ENCODE data around the gene NCKAP5. TPM values are rescaled to one million over a fixed set of nuclear protein-coding genes. Genes with fewer than 3 reads are reported as not detected.

The NCKAP5 gene
- total RNA-seq, 2 donors from 2014 or later, result 2.0 to 7.1 TPM

DNA sequence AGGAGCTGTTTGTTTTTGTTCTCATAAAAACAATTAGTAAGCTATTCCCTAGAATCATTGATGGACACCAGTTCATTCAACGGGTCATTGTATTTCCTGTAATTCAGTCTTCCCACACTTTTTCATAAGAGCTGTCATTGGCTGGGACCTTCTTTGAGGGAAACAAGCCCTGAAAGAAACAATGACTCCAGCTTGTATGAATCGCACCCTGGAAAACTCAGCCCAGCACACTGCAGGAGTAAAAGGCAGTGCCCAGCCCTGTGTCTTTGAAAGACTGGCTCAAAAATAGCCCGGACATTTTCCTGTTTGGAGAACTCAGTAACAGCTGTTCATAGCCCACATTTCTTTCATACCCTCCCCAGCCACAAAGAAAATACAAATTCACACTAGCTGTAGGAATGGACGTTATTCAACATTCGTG is 81.5 kb downstream of the NCKAP5 start:
- no peak for DNase-seq (ENCODE audit: low spot score)
- intact Hi-C loops (cut with DNase I), result no loop called here
- H3K27ac ChIP-seq, result no peak overlapping the region
- no peaks in the 10 kb centered on the region for H3K9me3 ChIP-seq
- 72% methylated on average over 5 of the region's 5 CpGs for WGBS
- no peaks in the 10 kb centered on the region for H3K27me3 ChIP-seq (replicated peaks; ENCODE audit: insufficient read depth)
- TF ChIP-seq POLR2A (IDR thresholded peaks at IDR 0.05), result no peak
- TF ChIP-seq POLR2AphosphoS5 (IDR thresholded peaks at IDR 0.05), result no peak
- TF ChIP-seq, protein P1, sequence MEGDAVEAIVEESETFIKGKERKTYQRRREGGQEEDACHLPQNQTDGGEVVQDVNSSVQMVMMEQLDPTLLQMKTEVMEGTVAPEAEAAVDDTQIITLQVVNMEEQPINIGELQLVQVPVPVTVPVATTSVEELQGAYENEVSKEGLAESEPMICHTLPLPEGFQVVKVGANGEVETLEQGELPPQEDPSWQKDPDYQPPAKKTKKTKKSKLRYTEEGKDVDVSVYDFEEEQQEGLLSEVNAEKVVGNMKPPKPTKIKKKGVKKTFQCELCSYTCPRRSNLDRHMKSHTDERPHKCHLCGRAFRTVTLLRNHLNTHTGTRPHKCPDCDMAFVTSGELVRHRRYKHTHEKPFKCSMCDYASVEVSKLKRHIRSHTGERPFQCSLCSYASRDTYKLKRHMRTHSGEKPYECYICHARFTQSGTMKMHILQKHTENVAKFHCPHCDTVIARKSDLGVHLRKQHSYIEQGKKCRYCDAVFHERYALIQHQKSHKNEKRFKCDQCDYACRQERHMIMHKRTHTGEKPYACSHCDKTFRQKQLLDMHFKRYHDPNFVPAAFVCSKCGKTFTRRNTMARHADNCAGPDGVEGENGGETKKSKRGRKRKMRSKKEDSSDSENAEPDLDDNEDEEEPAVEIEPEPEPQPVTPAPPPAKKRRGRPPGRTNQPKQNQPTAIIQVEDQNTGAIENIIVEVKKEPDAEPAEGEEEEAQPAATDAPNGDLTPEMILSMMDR (IDR thresholded peaks at IDR 0.05), result no peak
- no peak overlapping the region for H3K4me3 ChIP-seq
- H3K4me1 ChIP-seq (replicated peaks), result no peaks in the 10 kb centered on the region
- H3K36me3 ChIP-seq, result no peaks in the 10 kb centered on the region

DNA sequence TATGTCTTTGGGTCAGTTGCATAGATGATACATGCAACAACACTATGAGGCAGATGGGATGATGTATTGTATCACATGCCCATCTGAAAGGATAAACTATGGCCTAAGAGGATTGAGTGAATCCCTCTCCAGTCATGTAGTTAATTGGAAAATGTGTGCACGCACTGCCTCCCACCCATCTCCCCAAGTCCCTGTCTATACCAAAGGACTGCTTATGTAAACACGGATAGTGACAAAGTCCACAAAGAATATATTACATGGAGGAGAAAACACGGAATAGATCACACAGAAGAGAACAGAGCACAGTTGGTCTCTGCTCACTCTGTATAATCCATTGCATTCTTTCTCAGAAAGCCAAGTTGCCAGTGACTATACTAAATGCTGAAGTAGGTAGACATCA is 82.4 kb downstream of the NCKAP5 start:
- no peaks in the 10 kb centered on the region for H3K9me3 ChIP-seq
- no peak overlapping the region for H3K27ac ChIP-seq
- H3K36me3 ChIP-seq, result no peaks in the 10 kb centered on the region
- intact Hi-C loops (cut with DNase I), result no loop called here
- H3K4me3 ChIP-seq, result no peak overlapping the region
- DNase-seq (ENCODE audit: low spot score), result no peak
- TF ChIP-seq POLR2A (IDR thresholded peaks at IDR 0.05) (no peak), POLR2AphosphoS5 (IDR thresholded peaks at IDR 0.05) (no peak)
- TF ChIP-seq, protein P1 (IDR thresholded peaks at IDR 0.05), result no peak
- H3K4me1 ChIP-seq (replicated peaks), result no peaks in the 10 kb centered on the region
- WGBS, result 77% methylated on average over 3 of the region's 3 CpGs
- H3K27me3 ChIP-seq (replicated peaks; ENCODE audit: insufficient read depth), result no peaks in the 10 kb centered on the region

DNA sequence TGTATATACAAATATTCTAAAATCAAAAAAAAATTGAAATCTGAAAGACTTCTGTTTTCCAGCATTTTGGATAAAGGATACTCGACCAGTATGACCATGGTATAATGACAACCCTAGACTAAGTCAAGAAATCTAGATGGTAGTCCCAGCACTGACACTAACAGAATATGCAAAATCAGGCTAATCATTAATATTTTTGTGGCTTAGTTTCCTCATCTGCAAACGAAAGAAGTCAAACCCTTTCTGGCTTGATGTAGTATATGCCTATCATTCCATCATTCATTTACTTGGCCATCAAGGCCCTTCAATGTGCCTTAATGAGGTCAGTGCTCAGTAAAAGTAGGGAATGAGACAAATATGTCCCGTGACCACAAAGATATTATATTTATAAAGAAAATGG is 83.5 kb downstream of the NCKAP5 start:
- no peaks in the 10 kb centered on the region for H3K36me3 ChIP-seq
- no peaks in the 10 kb centered on the region for H3K27me3 ChIP-seq (replicated peaks; ENCODE audit: insufficient read depth)
- intact Hi-C loops (cut with DNase I), result no loop called here
- WGBS, result 88% methylated on average over 3 of the region's 3 CpGs
- H3K4me1 ChIP-seq (replicated peaks), result no peaks in the 10 kb centered on the region
- H3K4me3 ChIP-seq, result no peak overlapping the region
- H3K9me3 ChIP-seq, result no peaks in the 10 kb centered on the region
- TF ChIP-seq, protein P1 (IDR thresholded peaks at IDR 0.05), result no peak
- TF ChIP-seq POLR2AphosphoS5 (IDR thresholded peaks at IDR 0.05) (no peak), POLR2A (IDR thresholded peaks at IDR 0.05) (no peak)
- DNase-seq (ENCODE audit: low spot score), result no peak
- no peak overlapping the region for H3K27ac ChIP-seq

DNA sequence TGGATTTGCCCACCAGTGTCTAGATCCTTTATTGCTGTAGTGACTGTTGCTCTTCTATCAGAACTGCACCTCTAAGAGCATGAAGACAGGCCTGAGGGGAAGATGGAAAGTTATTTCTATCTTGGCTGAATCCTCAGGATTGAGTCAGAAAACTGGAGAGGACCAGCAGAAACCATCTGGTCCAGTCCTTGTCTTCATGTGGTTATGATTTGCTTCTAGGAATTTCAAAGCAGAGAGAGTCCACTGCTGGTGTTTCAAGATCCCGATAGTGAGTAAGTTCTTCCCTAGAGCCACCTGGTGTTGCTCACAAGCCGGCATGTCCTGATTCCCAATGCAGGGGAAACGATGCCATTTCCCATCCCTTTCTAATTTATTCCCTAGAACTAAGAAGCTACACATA is 84.2 kb downstream of the NCKAP5 start:
- H3K4me1 ChIP-seq (replicated peaks), result no peaks in the 10 kb centered on the region
- no peak overlapping the region for H3K27ac ChIP-seq
- no peaks in the 10 kb centered on the region for H3K9me3 ChIP-seq
- DNase-seq (ENCODE audit: low spot score), result no peak
- intact Hi-C loops (cut with DNase I), result no loop called here
- H3K36me3 ChIP-seq, result no peaks in the 10 kb centered on the region
- no peak overlapping the region for H3K4me3 ChIP-seq
- WGBS, result 83% methylated on average over 3 of the region's 3 CpGs
- H3K27me3 ChIP-seq (replicated peaks; ENCODE audit: insufficient read depth), result no peaks in the 10 kb centered on the region
- TF ChIP-seq POLR2AphosphoS5 (IDR thresholded peaks at IDR 0.05), result no peak
- no peak for TF ChIP-seq POLR2A (IDR thresholded peaks at IDR 0.05)
- TF ChIP-seq, protein P1 (IDR thresholded peaks at IDR 0.05), result no peak

DNA sequence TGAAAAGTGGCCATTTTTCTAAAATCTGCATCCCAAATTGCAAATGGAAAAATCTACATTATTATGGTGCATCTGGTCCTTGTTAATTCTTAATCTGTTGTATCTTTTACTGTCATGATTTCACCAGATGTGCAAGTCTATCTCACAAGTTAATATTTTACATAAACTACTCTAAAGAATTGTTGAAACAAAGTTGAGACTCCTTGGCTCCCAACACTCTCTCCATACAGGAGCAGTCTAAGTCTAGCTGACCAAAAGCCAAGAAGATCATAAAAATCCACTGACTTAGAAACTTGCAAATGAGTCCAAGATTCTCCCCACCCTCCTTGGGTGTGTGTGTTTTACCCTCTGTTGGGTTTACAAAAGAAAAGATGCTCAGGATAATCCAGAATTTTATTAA is 85.1 kb downstream of the NCKAP5 start:
- no peaks in the 10 kb centered on the region for H3K4me1 ChIP-seq (replicated peaks)
- intact Hi-C loops (cut with DNase I), result no loop called here
- TF ChIP-seq POLR2A (IDR thresholded peaks at IDR 0.05) (no peak), POLR2AphosphoS5 (IDR thresholded peaks at IDR 0.05) (no peak)
- TF ChIP-seq, protein P1 (IDR thresholded peaks at IDR 0.05), result no peak
- no peaks in the 10 kb centered on the region for H3K27me3 ChIP-seq (replicated peaks; ENCODE audit: insufficient read depth)
- H3K36me3 ChIP-seq, result no peaks in the 10 kb centered on the region
- H3K4me3 ChIP-seq, result no peak overlapping the region
- DNase-seq (ENCODE audit: low spot score), result no peak
- no peak overlapping the region for H3K27ac ChIP-seq
- no peaks in the 10 kb centered on the region for H3K9me3 ChIP-seq

All from prostate gland (tissue), 2 donors.